WTC11 (cell line): ENCODE results near the gene ZNF814.
"Not testable (repeated sequence)": the region's sequence is repeated elsewhere in the genome, so short reads cannot be mapped to it uniquely, and the experiment has no call there.

Experiments
- EMX1 ChIP-seq: fragments of 250-450 bp; sonication (Bioruptor Pico); IDR thresholded peaks from 2 replicates; pipeline ENCODE4 v1.8.0; 2021; ENCODE audit warnings: mild to moderate bottlenecking
- ESRRA ChIP-seq: sonication (generic); formaldehyde crosslinking; IDR thresholded peaks from 2 replicates; pipeline ENCODE4 v1.8.1; 2022; ENCODE audit warnings: mild to moderate bottlenecking, missing genetic modification reagents, borderline replicate concordance
- FOXJ3 ChIP-seq: sonication (generic); formaldehyde crosslinking; IDR thresholded peaks from 2 replicates; pipeline ENCODE4 v1.9.0; 2021; ENCODE audit warnings: missing genetic modification reagents, mild to moderate bottlenecking, borderline replicate concordance
- SMAD3 ChIP-seq: sonication (generic); formaldehyde crosslinking; IDR thresholded peaks from 2 replicates; pipeline ENCODE4 v1.8.0; 2022; ENCODE audit warnings: missing genetic modification reagents, mild to moderate bottlenecking, borderline replicate concordance
- TF ChIP-seq, protein P1 (sequence below): sonication (generic); formaldehyde crosslinking; IDR thresholded peaks from 2 replicates; pipeline ENCODE4 v1.8.1; 2023; ENCODE audit warnings: mild to moderate bottlenecking, missing genetic modification reagents, moderate library complexity
- TF ChIP-seq, protein P2 (sequence below): fragments of 200-600 bp; IDR thresholded peaks from 2 replicates; pipeline ENCODE4 v1.8.0; 2022; ENCODE audit warnings: antibody characterized with exemption
- TF ChIP-seq, protein P3 (sequence below): sonication (generic); formaldehyde crosslinking; IDR thresholded peaks from 2 replicates; pipeline ENCODE4 v1.8.0; 2023; ENCODE audit warnings: mild to moderate bottlenecking, missing genetic modification reagents

DNA sequence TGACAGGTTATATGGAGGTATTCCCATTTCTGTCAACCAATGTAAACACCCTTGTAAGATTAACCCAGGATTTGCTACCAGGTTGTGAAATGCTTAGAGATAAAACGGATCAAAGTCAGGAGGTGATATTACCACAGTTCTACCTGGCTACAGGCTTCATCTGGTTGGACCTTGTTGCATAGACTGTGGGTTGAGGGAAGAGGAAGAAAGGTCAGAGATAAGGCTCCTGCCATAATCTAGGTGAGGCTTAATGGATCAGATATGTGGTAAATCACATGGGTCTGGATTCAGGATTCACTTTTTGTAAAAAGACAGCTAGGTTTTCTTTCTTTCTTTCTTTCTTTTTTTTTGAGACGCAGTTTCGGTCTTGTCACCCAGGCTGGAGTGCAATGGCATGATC is 67.3 kb downstream of the ZNF814 start:
- TF ChIP-seq ESRRA (CRISPR knock-in tag); EMX1; SMAD3; FOXJ3: not testable (repeated sequence)
- TF ChIP-seq, protein P1, sequence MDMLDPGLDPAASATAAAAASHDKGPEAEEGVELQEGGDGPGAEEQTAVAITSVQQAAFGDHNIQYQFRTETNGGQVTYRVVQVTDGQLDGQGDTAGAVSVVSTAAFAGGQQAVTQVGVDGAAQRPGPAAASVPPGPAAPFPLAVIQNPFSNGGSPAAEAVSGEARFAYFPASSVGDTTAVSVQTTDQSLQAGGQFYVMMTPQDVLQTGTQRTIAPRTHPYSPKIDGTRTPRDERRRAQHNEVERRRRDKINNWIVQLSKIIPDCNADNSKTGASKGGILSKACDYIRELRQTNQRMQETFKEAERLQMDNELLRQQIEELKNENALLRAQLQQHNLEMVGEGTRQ = not testable (repeated sequence)
- TF ChIP-seq, protein P2, sequence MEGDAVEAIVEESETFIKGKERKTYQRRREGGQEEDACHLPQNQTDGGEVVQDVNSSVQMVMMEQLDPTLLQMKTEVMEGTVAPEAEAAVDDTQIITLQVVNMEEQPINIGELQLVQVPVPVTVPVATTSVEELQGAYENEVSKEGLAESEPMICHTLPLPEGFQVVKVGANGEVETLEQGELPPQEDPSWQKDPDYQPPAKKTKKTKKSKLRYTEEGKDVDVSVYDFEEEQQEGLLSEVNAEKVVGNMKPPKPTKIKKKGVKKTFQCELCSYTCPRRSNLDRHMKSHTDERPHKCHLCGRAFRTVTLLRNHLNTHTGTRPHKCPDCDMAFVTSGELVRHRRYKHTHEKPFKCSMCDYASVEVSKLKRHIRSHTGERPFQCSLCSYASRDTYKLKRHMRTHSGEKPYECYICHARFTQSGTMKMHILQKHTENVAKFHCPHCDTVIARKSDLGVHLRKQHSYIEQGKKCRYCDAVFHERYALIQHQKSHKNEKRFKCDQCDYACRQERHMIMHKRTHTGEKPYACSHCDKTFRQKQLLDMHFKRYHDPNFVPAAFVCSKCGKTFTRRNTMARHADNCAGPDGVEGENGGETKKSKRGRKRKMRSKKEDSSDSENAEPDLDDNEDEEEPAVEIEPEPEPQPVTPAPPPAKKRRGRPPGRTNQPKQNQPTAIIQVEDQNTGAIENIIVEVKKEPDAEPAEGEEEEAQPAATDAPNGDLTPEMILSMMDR = not testable (repeated sequence)
- TF ChIP-seq, protein P3, sequence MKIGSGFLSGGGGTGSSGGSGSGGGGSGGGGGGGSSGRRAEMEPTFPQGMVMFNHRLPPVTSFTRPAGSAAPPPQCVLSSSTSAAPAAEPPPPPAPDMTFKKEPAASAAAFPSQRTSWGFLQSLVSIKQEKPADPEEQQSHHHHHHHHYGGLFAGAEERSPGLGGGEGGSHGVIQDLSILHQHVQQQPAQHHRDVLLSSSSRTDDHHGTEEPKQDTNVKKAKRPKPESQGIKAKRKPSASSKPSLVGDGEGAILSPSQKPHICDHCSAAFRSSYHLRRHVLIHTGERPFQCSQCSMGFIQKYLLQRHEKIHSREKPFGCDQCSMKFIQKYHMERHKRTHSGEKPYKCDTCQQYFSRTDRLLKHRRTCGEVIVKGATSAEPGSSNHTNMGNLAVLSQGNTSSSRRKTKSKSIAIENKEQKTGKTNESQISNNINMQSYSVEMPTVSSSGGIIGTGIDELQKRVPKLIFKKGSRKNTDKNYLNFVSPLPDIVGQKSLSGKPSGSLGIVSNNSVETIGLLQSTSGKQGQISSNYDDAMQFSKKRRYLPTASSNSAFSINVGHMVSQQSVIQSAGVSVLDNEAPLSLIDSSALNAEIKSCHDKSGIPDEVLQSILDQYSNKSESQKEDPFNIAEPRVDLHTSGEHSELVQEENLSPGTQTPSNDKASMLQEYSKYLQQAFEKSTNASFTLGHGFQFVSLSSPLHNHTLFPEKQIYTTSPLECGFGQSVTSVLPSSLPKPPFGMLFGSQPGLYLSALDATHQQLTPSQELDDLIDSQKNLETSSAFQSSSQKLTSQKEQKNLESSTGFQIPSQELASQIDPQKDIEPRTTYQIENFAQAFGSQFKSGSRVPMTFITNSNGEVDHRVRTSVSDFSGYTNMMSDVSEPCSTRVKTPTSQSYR (CRISPR knock-in tag) = not testable (repeated sequence)
